Tibial artery (tissue), 4 donors: ENCODE data around the gene FAM114A1.

Experiments used
- DNase-seq, 2 donors: peaks; one replicate each; pipeline ENCODE4 v3.0.0-alpha.2; 2019
- H3K27ac ChIP-seq, 2 donors: fragments of 200-600 bp; sonication (generic) in 1 of 2; 1 replicate in 1 of 2; 2 replicates in 1 of 2; pipeline ENCODE4 v1.5.1; 2018 to 2019; ENCODE audit warnings: mild to moderate bottlenecking in 1 of 2
- H3K27me3 ChIP-seq, 2 donors: fragments of 200-600 bp; sonication (generic) in 1 of 2; one replicate each; pipeline versions ENCODE4 v1.5.1 to v1.6.0; 2016 to 2019
- H3K36me3 ChIP-seq, 3 donors: fragments of 200-600 bp; sonication (generic) in 2 of 3; one replicate each; pipeline ENCODE4 v1.5.1; 2016 to 2019; ENCODE audit warnings: mild to moderate bottlenecking in 2 of 3
- H3K4me1 ChIP-seq, 4 donors: fragments of 200-600 bp; sonication (generic) in 2 of 4; 1 replicate in 3 of 4; 2 replicates in 1 of 4; pipeline ENCODE4 v1.5.1; 2016 to 2019
- H3K4me3 ChIP-seq, 2 donors: fragments of 200-600 bp; sonication (generic) in 1 of 2; 1 replicate in 1 of 2; 2 replicates in 1 of 2; pipeline ENCODE4 v1.5.1; 2018 to 2019; ENCODE audit warnings: mild to moderate bottlenecking in 2 of 2
- H3K9me3 ChIP-seq, 3 donors: fragments of 200-600 bp; sonication (generic) in 1 of 3; one replicate each; pipeline ENCODE4 v1.5.1; 2016 to 2019
- CTCF ChIP-seq, 2 experiments: fragments of 200-600 bp in 1 of 2; fragments of 450-650 bp in 1 of 2; IDR thresholded peaks; one replicate each; pipeline ENCODE4 v1.5.1; 2017 to 2019; ENCODE audit warnings: antibody characterized with exemption in 2 of 2, mild to moderate bottlenecking in 1 of 2, moderate library complexity in 1 of 2
- intact Hi-C: fragments of 100-400 bp; cut with DNase I; formaldehyde crosslinking; loops from one replicate; pipeline ENCODE4 v1.15.0; 2023; ENCODE audit warnings: low total_unique reads

The FAM114A1 gene

GRCh38 chr4:38967260-38968095, 99.9 kb downstream of the FAM114A1 start:
- Histone ChIP-seq H3K4me3 (no peak overlapping the region), H3K27ac (no peak overlapping the region), H3K27me3 (no peaks in the 10 kb centered on the region), H3K4me1 (no peaks in the 10 kb centered on the region), H3K36me3 (no peaks in the 10 kb centered on the region), H3K9me3 (no peaks in the 10 kb centered on the region)
- no peak for DNase-seq
- intact Hi-C loops: no loop called here
- TF ChIP-seq CTCF (IDR thresholded peaks at IDR 0.05): no peak

- Histone ChIP-seq H3K36me3 (no peaks in the 10 kb centered on the region), H3K4me1 (no peaks in the 10 kb centered on the region), H3K27me3 (no peaks in the 10 kb centered on the region), H3K9me3 (no peaks in the 10 kb centered on the region), H3K27ac (no peak overlapping the region), H3K4me3 (no peak overlapping the region)
- intact Hi-C loops: no loop called here
- no peak for DNase-seq
- TF ChIP-seq CTCF (IDR thresholded peaks at IDR 0.05): no peak
Measured at GRCh38 chr4:38968668-38969067, 101.1 kb downstream of the FAM114A1 start.

GRCh38 chr4:38976308-38976707, 108.7 kb downstream of the FAM114A1 start:
- no peaks in the 10 kb centered on the region for H3K4me1 ChIP-seq
- H3K36me3 ChIP-seq: no peaks in the 10 kb centered on the region
- no peak for TF ChIP-seq CTCF (IDR thresholded peaks at IDR 0.05)
- no peaks in the 10 kb centered on the region for H3K9me3 ChIP-seq
- H3K27ac ChIP-seq: no peak overlapping the region
- no peak for DNase-seq
- intact Hi-C loops: no loop called here
- no peaks in the 10 kb centered on the region for H3K27me3 ChIP-seq
- no peak overlapping the region for H3K4me3 ChIP-seq

GRCh38 chr4:38979081-38979480, 111.5 kb downstream of the FAM114A1 start:
- TF ChIP-seq CTCF (IDR thresholded peaks at IDR 0.05): no peak
- no peaks in the 10 kb centered on the region for H3K36me3 ChIP-seq
- H3K27me3 ChIP-seq: no peaks in the 10 kb centered on the region
- H3K9me3 ChIP-seq: no peaks in the 10 kb centered on the region
- intact Hi-C loops: no loop called here
- no peak overlapping the region for H3K4me3 ChIP-seq
- no peak overlapping the region for H3K27ac ChIP-seq
- DNase-seq: no peak
- no peaks in the 10 kb centered on the region for H3K4me1 ChIP-seq

GRCh38 chr4:38979511-38980230, 112.1 kb downstream of the FAM114A1 start:
- no peak for TF ChIP-seq CTCF (IDR thresholded peaks at IDR 0.05)
- no peak overlapping the region for H3K27ac ChIP-seq
- DNase-seq: no peak
- intact Hi-C loops: no loop called here
- no peaks in the 10 kb centered on the region for H3K36me3 ChIP-seq
- H3K9me3 ChIP-seq: no peaks in the 10 kb centered on the region
- no peaks in the 10 kb centered on the region for H3K27me3 ChIP-seq
- no peak overlapping the region for H3K4me3 ChIP-seq
- no peaks in the 10 kb centered on the region for H3K4me1 ChIP-seq
